Measurements from ENCODE around the gene CNTN4.

DNA sequence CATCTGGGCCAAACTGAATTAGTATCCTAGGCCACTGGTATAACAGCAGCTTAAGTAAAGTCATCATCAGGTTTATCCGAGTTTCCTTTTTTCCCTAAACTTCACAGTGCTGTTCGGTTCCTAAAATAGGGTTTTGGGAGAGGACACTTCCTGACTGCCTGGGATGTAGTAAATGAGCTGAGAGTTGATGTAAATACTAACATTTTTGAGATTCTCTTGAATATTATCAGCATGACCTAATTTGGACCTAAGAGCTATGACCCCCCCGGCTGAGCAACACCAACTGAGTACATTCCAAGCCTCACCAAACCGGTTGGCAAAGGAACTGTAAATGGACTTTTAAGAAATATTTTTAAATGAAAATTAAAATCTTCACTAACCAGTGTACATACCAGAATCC, 932.7 kb downstream of the CNTN4 start:
- TF ChIP-seq, protein P1, sequence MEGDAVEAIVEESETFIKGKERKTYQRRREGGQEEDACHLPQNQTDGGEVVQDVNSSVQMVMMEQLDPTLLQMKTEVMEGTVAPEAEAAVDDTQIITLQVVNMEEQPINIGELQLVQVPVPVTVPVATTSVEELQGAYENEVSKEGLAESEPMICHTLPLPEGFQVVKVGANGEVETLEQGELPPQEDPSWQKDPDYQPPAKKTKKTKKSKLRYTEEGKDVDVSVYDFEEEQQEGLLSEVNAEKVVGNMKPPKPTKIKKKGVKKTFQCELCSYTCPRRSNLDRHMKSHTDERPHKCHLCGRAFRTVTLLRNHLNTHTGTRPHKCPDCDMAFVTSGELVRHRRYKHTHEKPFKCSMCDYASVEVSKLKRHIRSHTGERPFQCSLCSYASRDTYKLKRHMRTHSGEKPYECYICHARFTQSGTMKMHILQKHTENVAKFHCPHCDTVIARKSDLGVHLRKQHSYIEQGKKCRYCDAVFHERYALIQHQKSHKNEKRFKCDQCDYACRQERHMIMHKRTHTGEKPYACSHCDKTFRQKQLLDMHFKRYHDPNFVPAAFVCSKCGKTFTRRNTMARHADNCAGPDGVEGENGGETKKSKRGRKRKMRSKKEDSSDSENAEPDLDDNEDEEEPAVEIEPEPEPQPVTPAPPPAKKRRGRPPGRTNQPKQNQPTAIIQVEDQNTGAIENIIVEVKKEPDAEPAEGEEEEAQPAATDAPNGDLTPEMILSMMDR (IDR thresholded peaks at IDR 0.05 in 8 of 11, conservative IDR thresholded peaks at IDR 0.05 in 3 of 11) = no peak
- TF ChIP-seq POLR2A (IDR thresholded peaks at IDR 0.05) = no peak

Measured in spleen (tissue), 7 donors.